Testis (tissue), 3 donors: Measurements from ENCODE around the gene FOXN3. TPM values are rescaled to one million over a fixed set of nuclear protein-coding genes. Genes with fewer than 3 reads are reported as not detected.

Source experiments
- DNase-seq: peaks from one replicate; pipeline ENCODE4 v3.0.0-alpha.2; 2019
- H3K27ac ChIP-seq, 2 donors: fragments of 200-600 bp; sonication (generic); one replicate each; pipeline ENCODE4 v1.5.1; 2019
- H3K27me3 ChIP-seq: fragments of 200-600 bp; sonication (generic); one replicate; pipeline ENCODE4 v1.5.1; 2019
- H3K36me3 ChIP-seq: fragments of 200-600 bp; sonication (generic); one replicate; pipeline ENCODE4 v1.5.1; 2017; ENCODE audit warnings: low read depth; ENCODE audit errors: missing control alignments
- H3K4me1 ChIP-seq: fragments of 200-600 bp; sonication (generic); one replicate; pipeline ENCODE4 v1.5.1; 2019
- H3K4me3 ChIP-seq, 2 donors: fragments of 200-600 bp; sonication (generic); one replicate each; pipeline ENCODE4 v1.5.1; 2017 to 2019
- H3K9me3 ChIP-seq: fragments of 200-600 bp; sonication (generic); one replicate; pipeline ENCODE4 v1.5.1; 2017
- POLR2A ChIP-seq: fragments of 450-650 bp; IDR thresholded peaks from one replicate; pipeline ENCODE4 v1.6.1; 2017; ENCODE audit warnings: antibody characterized with exemption, mild to moderate bottlenecking, moderate library complexity
- WGBS, 2 donors: methylation state at CpG; one replicate each; pipeline ENCODE4 v1.1.5; 2018; 5-methylcytosine and 5-hydroxymethylcytosine counted together
- intact Hi-C: fragments of 100-400 bp; cut with DNase I; formaldehyde crosslinking; loops from one replicate; pipeline ENCODE4 v1.15.1; 2023; ENCODE audit warnings: low total_unique reads
- polyA plus RNA-seq: library from polyadenylated mRNA; stranded (reverse); fragments of 350-450 nt; fragmentation: Illumina TruSeq; extraction: RNeasy Lipid Tissue Mini Kit (QIAGEN cat#74804); gene quantifications from one replicate; pipeline ENCODE4 v1.2.3, GENCODE V29; 2014; ENCODE audit warnings: low read depth, low replicate concordance; ENCODE audit not compliant: insufficient read depth
- total RNA-seq, 2 donors: library from RNA; depleted of rRNA; stranded (reverse); fragments of >200 nt; gene quantifications; one replicate each; pipeline ENCODE4 v1.2.3, GENCODE V29; 2016
- TF ChIP-seq, protein P1 (sequence below), 3 experiments: fragments of 450-650 bp in 2 of 3; fragments of 200-600 bp in 1 of 3; sonication (generic) in 1 of 3; IDR thresholded peaks; one replicate each; pipeline ENCODE4 v1.5.1; 2016 to 2019; ENCODE audit warnings: antibody characterized with exemption in 3 of 3, mild to moderate bottlenecking in 2 of 3, moderate library complexity in 1 of 3

Gene FOXN3
- total and polyA plus RNA-seq, 3 donors from 2014 or later: 40.7 to 103 (median 100) TPM

DNA sequence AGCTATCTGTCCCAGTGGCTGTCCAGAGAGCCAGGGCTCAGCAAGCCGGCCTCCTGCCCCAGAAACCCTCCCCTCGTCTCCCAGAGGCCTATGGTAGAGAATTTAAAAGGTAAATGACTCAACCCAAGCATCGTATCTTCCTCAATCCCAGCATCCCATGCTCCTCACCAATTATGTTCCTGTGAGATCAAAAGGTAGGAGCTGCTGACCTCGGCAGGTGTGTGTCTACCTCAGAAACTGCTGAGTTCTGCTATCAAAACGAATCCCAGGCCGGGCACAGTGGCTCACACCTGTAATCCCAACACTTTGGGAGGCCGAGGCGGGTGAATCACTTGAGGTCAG lies 49.3 kb downstream of the FOXN3 start:
- Histone ChIP-seq H3K27ac (no peak overlapping the region), H3K27me3 (no peaks in the 10 kb centered on the region), H3K4me1 (peaks cover 14% of the 10 kb centered on the region), H3K9me3 (no peaks in the 10 kb centered on the region), H3K36me3 (no peaks in the 10 kb centered on the region), H3K4me3 (no peak overlapping the region)
- no peak for DNase-seq
- 73 to 74% methylated on average over 7 to 8 of the region's 8 CpGs for WGBS, 2 donors
- intact Hi-C loops: no loop called here
- TF ChIP-seq, protein P1, sequence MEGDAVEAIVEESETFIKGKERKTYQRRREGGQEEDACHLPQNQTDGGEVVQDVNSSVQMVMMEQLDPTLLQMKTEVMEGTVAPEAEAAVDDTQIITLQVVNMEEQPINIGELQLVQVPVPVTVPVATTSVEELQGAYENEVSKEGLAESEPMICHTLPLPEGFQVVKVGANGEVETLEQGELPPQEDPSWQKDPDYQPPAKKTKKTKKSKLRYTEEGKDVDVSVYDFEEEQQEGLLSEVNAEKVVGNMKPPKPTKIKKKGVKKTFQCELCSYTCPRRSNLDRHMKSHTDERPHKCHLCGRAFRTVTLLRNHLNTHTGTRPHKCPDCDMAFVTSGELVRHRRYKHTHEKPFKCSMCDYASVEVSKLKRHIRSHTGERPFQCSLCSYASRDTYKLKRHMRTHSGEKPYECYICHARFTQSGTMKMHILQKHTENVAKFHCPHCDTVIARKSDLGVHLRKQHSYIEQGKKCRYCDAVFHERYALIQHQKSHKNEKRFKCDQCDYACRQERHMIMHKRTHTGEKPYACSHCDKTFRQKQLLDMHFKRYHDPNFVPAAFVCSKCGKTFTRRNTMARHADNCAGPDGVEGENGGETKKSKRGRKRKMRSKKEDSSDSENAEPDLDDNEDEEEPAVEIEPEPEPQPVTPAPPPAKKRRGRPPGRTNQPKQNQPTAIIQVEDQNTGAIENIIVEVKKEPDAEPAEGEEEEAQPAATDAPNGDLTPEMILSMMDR (IDR thresholded peaks at IDR 0.05): no peak
- TF ChIP-seq POLR2A: no peak

DNA sequence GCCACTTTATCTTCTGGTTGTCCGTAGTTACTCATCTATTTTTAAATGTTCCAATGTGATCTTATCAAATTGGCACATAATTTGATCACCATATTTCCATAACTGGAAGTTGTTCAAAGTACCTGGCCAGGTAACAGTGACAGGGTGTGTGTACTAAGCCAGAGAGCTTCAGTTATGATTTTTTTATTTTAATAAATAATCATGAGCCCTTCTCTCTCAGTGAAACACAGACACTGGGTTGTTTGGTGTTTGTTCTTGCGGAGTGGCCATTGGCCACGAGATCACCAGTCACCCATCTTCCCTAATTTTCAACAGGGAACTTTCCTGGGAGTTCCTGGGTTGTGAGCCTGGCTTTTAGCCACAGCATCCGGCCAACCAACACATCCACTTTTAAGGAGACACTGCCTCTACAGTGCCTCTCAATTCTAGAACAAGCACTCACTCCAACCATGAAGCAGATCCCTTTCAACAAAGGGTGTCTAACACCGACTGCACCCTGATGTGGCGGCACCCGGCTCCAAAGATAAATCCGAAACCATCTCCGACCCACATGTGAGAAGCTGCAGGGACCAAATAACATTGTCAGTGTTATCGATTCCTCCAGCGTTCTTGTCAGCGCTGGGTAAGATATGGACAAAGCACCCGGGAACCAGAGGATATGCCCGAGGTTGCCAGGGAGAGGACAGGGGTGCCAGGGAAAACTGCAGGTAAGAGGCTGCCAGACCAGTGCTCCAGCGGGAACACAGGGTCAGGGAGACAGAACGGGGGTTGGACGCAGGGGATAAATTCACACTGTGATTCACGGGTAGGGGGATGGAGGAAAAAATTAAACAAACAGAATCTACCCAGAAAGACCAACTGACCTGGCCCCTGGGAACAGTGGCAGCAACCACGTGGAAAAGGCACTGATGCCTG lies 49.9 kb downstream of the FOXN3 start:
- WGBS, 2 donors: 41 to 50% methylated on average over 19 of the region's 19 CpGs
- Histone ChIP-seq H3K4me3 (no peak overlapping the region), H3K27me3 (no peaks in the 10 kb centered on the region), H3K9me3 (no peaks in the 10 kb centered on the region), H3K27ac (no peak overlapping the region), H3K36me3 (no peaks in the 10 kb centered on the region), H3K4me1 (peaks cover 14% of the 10 kb centered on the region)
- peak; percentile 61 for DNase-seq
- TF ChIP-seq POLR2A: no peak
- TF ChIP-seq, protein P1 (IDR thresholded peaks at IDR 0.05): no peak
- intact Hi-C loops: no loop called here

GRCh38 chr14:89365061-89365801 lies 51.8 kb downstream of the FOXN3 start:
- intact Hi-C loops: no loop called here
- Histone ChIP-seq H3K4me1 (peaks cover 8% of the 10 kb centered on the region), H3K4me3 (no peak overlapping the region), H3K9me3 (no peaks in the 10 kb centered on the region), H3K27me3 (no peaks in the 10 kb centered on the region), H3K27ac (no peak overlapping the region), H3K36me3 (no peaks in the 10 kb centered on the region)
- DNase-seq: no peak
- no peak for TF ChIP-seq POLR2A
- TF ChIP-seq, protein P1 (IDR thresholded peaks at IDR 0.05): no peak
- WGBS, 2 donors: 75 to 80% methylated on average over 13 of the region's 13 CpGs

GRCh38 chr14:89364316-89364715 lies 52.7 kb downstream of the FOXN3 start:
- Histone ChIP-seq H3K27me3 (no peaks in the 10 kb centered on the region), H3K4me3 (no peak overlapping the region), H3K36me3 (no peaks in the 10 kb centered on the region), H3K4me1 (peaks cover 6% of the 10 kb centered on the region), H3K9me3 (no peaks in the 10 kb centered on the region), H3K27ac (no peak overlapping the region)
- no peak for DNase-seq
- intact Hi-C loops: no loop called here
- 70 to 75% methylated on average over 3 of the region's 3 CpGs for whole genome bisulfite sequencing, 2 donors
- no peak for TF ChIP-seq POLR2A
- TF ChIP-seq, protein P1 (IDR thresholded peaks at IDR 0.05): no peak
